HepG2 (cell line): ENCODE data around the gene TMEM97. TPM values are rescaled to one million over a fixed set of nuclear protein-coding genes. Genes with fewer than 3 reads are reported as not detected.

ENCODE experiments used
- BHLHE40 ChIP-seq: IDR thresholded peaks from 2 replicates; pipeline ENCODE4 v1.6.1; 2011; ENCODE audit warnings: low read length, improper control_type of control experiment
- GLI4 ChIP-seq: sonication (generic); formaldehyde crosslinking; IDR thresholded peaks from 2 replicates; pipeline ENCODE4 v1.5.1; 2020; ENCODE audit warnings: missing genetic modification reagents, mild to moderate bottlenecking, moderate library complexity, borderline replicate concordance
- HBP1 ChIP-seq: IDR thresholded peaks from 2 replicates; pipeline ENCODE4 v1.6.1; 2016; ENCODE audit warnings: low read depth, control low read depth
- JDP2 ChIP-seq: sonication (generic); formaldehyde crosslinking; IDR thresholded peaks from 2 replicates; pipeline ENCODE4 v1.8.1; 2022; ENCODE audit warnings: missing genetic modification reagents, borderline replicate concordance
- MIER2 ChIP-seq: IDR thresholded peaks from 2 replicates; pipeline ENCODE4 v1.6.1; 2016; ENCODE audit warnings: missing biosample characterization, missing genetic modification reagents
- MYPOP ChIP-seq: sonication (generic); formaldehyde crosslinking; IDR thresholded peaks from 2 replicates; pipeline ENCODE4 v1.8.1; 2023; ENCODE audit warnings: mild to moderate bottlenecking, moderate library complexity, missing genetic modification reagents
- NR3C1 ChIP-seq: sonication (generic); formaldehyde crosslinking; IDR thresholded peaks from 2 replicates; pipeline ENCODE4 v1.4.0; 2020; ENCODE audit warnings: missing genetic modification reagents
- ZKSCAN8 ChIP-seq: IDR thresholded peaks from 2 replicates; pipeline ENCODE4 v1.6.1; 2016; ENCODE audit warnings: borderline replicate concordance, missing genetic modification reagents, missing compliant biosample characterization
- ZNF160 ChIP-seq: sonication (generic); formaldehyde crosslinking; IDR thresholded peaks from 2 replicates; pipeline ENCODE4 v1.8.0; 2022; ENCODE audit warnings: mild to moderate bottlenecking, inconsistent platforms, missing genetic modification reagents
- ZNF562 ChIP-seq: sonication (generic); formaldehyde crosslinking; IDR thresholded peaks from 2 replicates; pipeline ENCODE4 v1.8.0; 2022; ENCODE audit warnings: missing genetic modification reagents, borderline replicate concordance
- ZNF607 ChIP-seq: sonication (generic); formaldehyde crosslinking; IDR thresholded peaks from 2 replicates; pipeline ENCODE4 v1.5.1; 2020; ENCODE audit warnings: missing genetic modification reagents, mild to moderate bottlenecking, borderline replicate concordance
- ZNF691 ChIP-seq: sonication (generic); formaldehyde crosslinking; IDR thresholded peaks from 2 replicates; pipeline ENCODE4 v1.4.0; 2020; ENCODE audit warnings: missing genetic modification reagents, low read depth, mild to moderate bottlenecking, borderline replicate concordance
- ZNF737 ChIP-seq: sonication (generic); formaldehyde crosslinking; IDR thresholded peaks from 2 replicates; pipeline ENCODE4 v1.5.0; 2020; ENCODE audit warnings: missing genetic modification reagents, mild to moderate bottlenecking, borderline replicate concordance
- ZSCAN30 ChIP-seq: sonication (generic); formaldehyde crosslinking; IDR thresholded peaks from 2 replicates; pipeline ENCODE4 v1.5.0; 2020; ENCODE audit warnings: mild to moderate bottlenecking, missing genetic modification reagents
- ZZZ3 ChIP-seq: sonication (generic); formaldehyde crosslinking; IDR thresholded peaks from 2 replicates; pipeline ENCODE4 v1.4.0; 2020; ENCODE audit warnings: missing genetic modification reagents, mild to moderate bottlenecking, borderline replicate concordance
- polyA plus RNA-seq, 8 experiments: library from polyadenylated mRNA; depleted of rRNA in 3 of 8; stranded (reverse) in 7 of 8; unstranded in 1 of 8; fragments of >200 nt; fragmentation: Illumina TruSeq in 4 of 8; extraction: Trizol in 4 of 8; gene quantifications; 2 replicates each; pipeline versions ENCODE4 v1.2.1 to v1.2.3, GENCODE V29; 2011 to 2016; ENCODE audit warnings: low read depth in 4 of 8, missing spikeins in 1 of 8, mixed read lengths in 1 of 8; ENCODE audit not compliant: insufficient read depth in 1 of 8
- total RNA-seq, 5 experiments: library from RNA; depleted of rRNA; stranded (reverse); fragments of >200 nt; fragmentation: Illumina TruSeq; extraction: Trizol; gene quantifications; 2 replicates each; pipeline ENCODE4 v1.2.3, GENCODE V29; 2016; ENCODE audit warnings: low read depth in 1 of 5

TMEM97 gene
- total and polyA plus RNA-seq, 2 of the 13 experiments (the other 11 are each of a cell fraction or from before 2014, with no cell fraction given): 69.6 to 137 TPM

GRCh38 chr17:28318759-28319597, at the start of gene TMEM97 (continued):
- TF ChIP-seq ZNF691 (CRISPR knock-in tag): peak; percentile 77; the same call in 1 of the 2 replicates
- 0 out of 2 replicates have a peak, but pooled peaks have one; percentile 28 for TF ChIP-seq ZSCAN30
- no peak; the same call in 1 of the 2 replicates for TF ChIP-seq HBP1
- TF ChIP-seq ZNF607 (CRISPR knock-in tag): peak; percentile 26
- no peak for TF ChIP-seq GLI4
- no peak for TF ChIP-seq ZKSCAN8 (CRISPR knock-in tag)
- TF ChIP-seq ZNF160 (CRISPR knock-in tag): no peak; the same call in 1 of the 2 replicates
- no peak for TF ChIP-seq NR3C1 (CRISPR knock-in tag)
- TF ChIP-seq BHLHE40: peak; percentile 27; the same call in 1 of the 2 replicates
- no peak for TF ChIP-seq JDP2
- peak; percentile 95 for TF ChIP-seq MYPOP (CRISPR knock-in tag)
- TF ChIP-seq ZNF737 (CRISPR knock-in tag): peak; percentile 52; the same call in 1 of the 2 replicates
- peak; percentile 67; the same call in 1 of the 2 replicates for TF ChIP-seq ZZZ3 (CRISPR knock-in tag)
- no peak for TF ChIP-seq ZNF562 (CRISPR knock-in tag)
- no peak for TF ChIP-seq MIER2
